ENCODE data around the gene CACNA1C.

The CACNA1C gene

GRCh38 chr12:2540535-2540941, 487.8 kb downstream of the CACNA1C start:
- Histone ChIP-seq H3K4me3 (ENCODE audit: low read depth in 1 of 5, low read length in 5 of 5) (no peak overlapping the region), H3K27me3 (ENCODE audit: control insufficient read depth in 5 of 5, insufficient read depth in 4 of 5, low read length in 5 of 5) (no peaks in the 10 kb centered on the region), H3K36me3 (ENCODE audit: control insufficient read depth in 5 of 5, insufficient read depth in 5 of 5, low read length in 5 of 5) (no peaks in the 10 kb centered on the region), H3K9me3 (ENCODE audit: control insufficient read depth in 5 of 5, low read length in 5 of 5) (no peaks in the 10 kb centered on the region), H3K4me1 (ENCODE audit: control insufficient read depth in 5 of 5, insufficient read depth in 5 of 5, low read length in 5 of 5) (peaks cover 0 to 21% (median 6%) of the 10 kb centered on the region in 5 donors), H3K27ac (ENCODE audit: low read depth, low read length) (no peak overlapping the region), H3K9ac (ENCODE audit: low read length in 5 of 5) (no peak overlapping the region)

GRCh38 chr12:2541631-2542204, 488.9 kb downstream of the CACNA1C start:
- peaks cover 0 to 3% (median 0%) of the 10 kb centered on the region in 5 donors for H3K9me3 ChIP-seq (ENCODE audit: control insufficient read depth in 5 of 5, low read length in 5 of 5)
- H3K36me3 ChIP-seq (ENCODE audit: control insufficient read depth in 5 of 5, insufficient read depth in 5 of 5, low read length in 5 of 5) = no peaks in the 10 kb centered on the region
- H3K4me3 ChIP-seq (ENCODE audit: low read depth in 1 of 5, low read length in 5 of 5) = no peak overlapping the region
- H3K4me1 ChIP-seq (ENCODE audit: control insufficient read depth in 5 of 5, insufficient read depth in 5 of 5, low read length in 5 of 5) = peaks cover 0 to 21% (median 6%) of the 10 kb centered on the region in 5 donors
- no peak overlapping the region for H3K9ac ChIP-seq (ENCODE audit: low read length in 5 of 5)
- H3K27ac ChIP-seq (ENCODE audit: low read depth, low read length) = no peak overlapping the region
- no peaks in the 10 kb centered on the region for H3K27me3 ChIP-seq (ENCODE audit: control insufficient read depth in 5 of 5, insufficient read depth in 4 of 5, low read length in 5 of 5)

GRCh38 chr12:2543801-2544200, 491.0 kb downstream of the CACNA1C start:
- peaks cover 0 to 14% (median 3%) of the 10 kb centered on the region in 5 donors for H3K4me1 ChIP-seq (ENCODE audit: control insufficient read depth in 5 of 5, insufficient read depth in 5 of 5, low read length in 5 of 5)
- no peaks in the 10 kb centered on the region for H3K36me3 ChIP-seq (ENCODE audit: control insufficient read depth in 5 of 5, insufficient read depth in 5 of 5, low read length in 5 of 5)
- H3K4me3 ChIP-seq (ENCODE audit: low read depth in 1 of 5, low read length in 5 of 5) = no peak overlapping the region
- H3K27ac ChIP-seq (ENCODE audit: low read depth, low read length) = no peak overlapping the region
- H3K9ac ChIP-seq (ENCODE audit: low read length in 5 of 5) = no peak overlapping the region
- H3K9me3 ChIP-seq (ENCODE audit: control insufficient read depth in 5 of 5, low read length in 5 of 5) = peaks cover 0 to 3% (median 0%) of the 10 kb centered on the region in 5 donors
- no peaks in the 10 kb centered on the region for H3K27me3 ChIP-seq (ENCODE audit: control insufficient read depth in 5 of 5, insufficient read depth in 4 of 5, low read length in 5 of 5)

- H3K36me3 ChIP-seq (ENCODE audit: control insufficient read depth in 5 of 5, insufficient read depth in 5 of 5, low read length in 5 of 5) = no peaks in the 10 kb centered on the region
- H3K27me3 ChIP-seq (ENCODE audit: control insufficient read depth in 5 of 5, insufficient read depth in 4 of 5, low read length in 5 of 5) = no peaks in the 10 kb centered on the region
- peaks cover 0 to 14% (median 3%) of the 10 kb centered on the region in 5 donors for H3K4me1 ChIP-seq (ENCODE audit: control insufficient read depth in 5 of 5, insufficient read depth in 5 of 5, low read length in 5 of 5)
- H3K4me3 ChIP-seq (ENCODE audit: low read depth in 1 of 5, low read length in 5 of 5) = no peak overlapping the region
- H3K9me3 ChIP-seq (ENCODE audit: control insufficient read depth in 5 of 5, low read length in 5 of 5) = peaks cover 0 to 3% (median 0%) of the 10 kb centered on the region in 5 donors
- H3K9ac ChIP-seq (ENCODE audit: low read length in 5 of 5) = no peak overlapping the region
- no peak overlapping the region for H3K27ac ChIP-seq (ENCODE audit: low read depth, low read length)
Measured at GRCh38 chr12:2544230-2544629, 491.4 kb downstream of the CACNA1C start.

- peaks cover 0 to 3% (median 0%) of the 10 kb centered on the region in 5 donors for H3K36me3 ChIP-seq (ENCODE audit: control insufficient read depth in 5 of 5, insufficient read depth in 5 of 5, low read length in 5 of 5)
- H3K9ac ChIP-seq (ENCODE audit: low read length in 5 of 5) = no peak overlapping the region
- peaks cover 0 to 3% (median 0%) of the 10 kb centered on the region in 5 donors for H3K9me3 ChIP-seq (ENCODE audit: control insufficient read depth in 5 of 5, low read length in 5 of 5)
- no peaks in the 10 kb centered on the region for H3K27me3 ChIP-seq (ENCODE audit: control insufficient read depth in 5 of 5, insufficient read depth in 4 of 5, low read length in 5 of 5)
- no peak overlapping the region for H3K4me3 ChIP-seq (ENCODE audit: low read depth in 1 of 5, low read length in 5 of 5)
- H3K4me1 ChIP-seq (ENCODE audit: control insufficient read depth in 5 of 5, insufficient read depth in 5 of 5, low read length in 5 of 5) = peaks cover 0 to 6% (median 0%) of the 10 kb centered on the region in 5 donors
- H3K27ac ChIP-seq (ENCODE audit: low read depth, low read length) = no peak overlapping the region
Measured at GRCh38 chr12:2547273-2548044, 494.7 kb downstream of the CACNA1C start.

GRCh38 chr12:2548081-2548480, 495.3 kb downstream of the CACNA1C start:
- Histone ChIP-seq H3K4me1 (ENCODE audit: control insufficient read depth in 5 of 5, insufficient read depth in 5 of 5, low read length in 5 of 5) (peaks cover 0 to 6% (median 0%) of the 10 kb centered on the region in 5 donors), H3K27ac (ENCODE audit: low read depth, low read length) (no peak overlapping the region), H3K9ac (ENCODE audit: low read length in 5 of 5) (no peak overlapping the region), H3K27me3 (ENCODE audit: control insufficient read depth in 5 of 5, insufficient read depth in 4 of 5, low read length in 5 of 5) (no peaks in the 10 kb centered on the region), H3K4me3 (ENCODE audit: low read depth in 1 of 5, low read length in 5 of 5) (no peak overlapping the region), H3K36me3 (ENCODE audit: control insufficient read depth in 5 of 5, insufficient read depth in 5 of 5, low read length in 5 of 5) (peaks cover 0 to 3% (median 0%) of the 10 kb centered on the region in 5 donors), H3K9me3 (ENCODE audit: control insufficient read depth in 5 of 5, low read length in 5 of 5) (peaks cover 0 to 3% (median 0%) of the 10 kb centered on the region in 5 donors)

GRCh38 chr12:2550561-2551411, 498.0 kb downstream of the CACNA1C start:
- H3K9ac ChIP-seq (ENCODE audit: low read length in 5 of 5) = no peak overlapping the region
- H3K27ac ChIP-seq (ENCODE audit: low read depth, low read length) = no peak overlapping the region
- H3K9me3 ChIP-seq (ENCODE audit: control insufficient read depth in 5 of 5, low read length in 5 of 5) = peaks cover 0 to 2% (median 0%) of the 10 kb centered on the region in 5 donors
- H3K27me3 ChIP-seq (ENCODE audit: control insufficient read depth in 5 of 5, insufficient read depth in 4 of 5, low read length in 5 of 5) = no peaks in the 10 kb centered on the region
- H3K4me1 ChIP-seq (ENCODE audit: control insufficient read depth in 5 of 5, insufficient read depth in 5 of 5, low read length in 5 of 5) = peaks cover 0 to 6% (median 0%) of the 10 kb centered on the region in 5 donors
- H3K4me3 ChIP-seq (ENCODE audit: low read depth in 1 of 5, low read length in 5 of 5) = no peak overlapping the region
- H3K36me3 ChIP-seq (ENCODE audit: control insufficient read depth in 5 of 5, insufficient read depth in 5 of 5, low read length in 5 of 5) = peaks cover 0 to 3% (median 0%) of the 10 kb centered on the region in 5 donors

- Histone ChIP-seq H3K36me3 (ENCODE audit: control insufficient read depth in 5 of 5, insufficient read depth in 5 of 5, low read length in 5 of 5) (peaks cover 0 to 3% (median 0%) of the 10 kb centered on the region in 5 donors), H3K27ac (ENCODE audit: low read depth, low read length) (no peak overlapping the region), H3K27me3 (ENCODE audit: control insufficient read depth in 5 of 5, insufficient read depth in 4 of 5, low read length in 5 of 5) (peaks cover 0 to 2% (median 0%) of the 10 kb centered on the region in 5 donors)
Measured at GRCh38 chr12:2551412-2551900, 498.7 kb downstream of the CACNA1C start.

GRCh38 chr12:2552000-2552756, 499.4 kb downstream of the CACNA1C start:
- no peak overlapping the region for H3K9ac ChIP-seq (ENCODE audit: low read length in 5 of 5)
- H3K27ac ChIP-seq (ENCODE audit: low read depth, low read length) = no peak overlapping the region
- H3K4me1 ChIP-seq (ENCODE audit: control insufficient read depth in 5 of 5, insufficient read depth in 5 of 5, low read length in 5 of 5) = peaks cover 0 to 6% (median 0%) of the 10 kb centered on the region in 5 donors
- no peaks in the 10 kb centered on the region for H3K9me3 ChIP-seq (ENCODE audit: control insufficient read depth in 5 of 5, low read length in 5 of 5)
- peaks cover 0 to 2% (median 0%) of the 10 kb centered on the region in 5 donors for H3K27me3 ChIP-seq (ENCODE audit: control insufficient read depth in 5 of 5, insufficient read depth in 4 of 5, low read length in 5 of 5)
- H3K4me3 ChIP-seq (ENCODE audit: low read depth in 1 of 5, low read length in 5 of 5) = no peak overlapping the region
- H3K36me3 ChIP-seq (ENCODE audit: control insufficient read depth in 5 of 5, insufficient read depth in 5 of 5, low read length in 5 of 5) = peaks cover 0 to 3% (median 0%) of the 10 kb centered on the region in 5 donors

More at GRCh38 chr12:2551412-2551900, 498.7 kb downstream of the CACNA1C start:
- Histone ChIP-seq H3K9me3 (ENCODE audit: control insufficient read depth in 5 of 5, low read length in 5 of 5) (no peaks in the 10 kb centered on the region), H3K4me3 (ENCODE audit: low read depth in 1 of 5, low read length in 5 of 5) (no peak overlapping the region), H3K9ac (ENCODE audit: low read length in 5 of 5) (no peak overlapping the region), H3K4me1 (ENCODE audit: control insufficient read depth in 5 of 5, insufficient read depth in 5 of 5, low read length in 5 of 5) (peaks cover 0 to 6% (median 0%) of the 10 kb centered on the region in 5 donors)
